ENCODE measurements around the gene TTLL12. TPM values are rescaled to one million over a fixed set of nuclear protein-coding genes. Genes with fewer than 3 reads are reported as not detected.
A peak's percentile ranks its signal among the peaks of the same experiment; 100 is the strongest.

Gene TTLL12
- total and polyA plus RNA-seq, 2 donors (not counting 1 experiment from before 2014, with no cell fraction given): 11.0 to 21.3 TPM

- no peak overlapping the region for H3K27ac Mint-ChIP-seq
- intact Hi-C loops (cut with micrococcal nuclease): no loop called here
Observed at GRCh38 chr22:43144949-43145348, 42.0 kb downstream of the TTLL12 start.

More at GRCh38 chr22:43144949-43145348, 42.0 kb downstream of the TTLL12 start:
- POLR2A ChIA-PET: no interaction called here
- CTCF ChIA-PET: interaction anchor here (1.1 kb wide), 1 partner anchor 9 kb away, joined by 3 read pairs; no protein-coding TSS in a partner anchor
- no peak for TF ChIP-seq CTCF (IDR thresholded peaks at IDR 0.05)
- no peak for TF ChIP-seq EZH2 (IDR thresholded peaks at IDR 0.05; ENCODE audit: borderline replicate concordance, insufficient read depth, low read depth, low read length, poor library complexity, severe bottlenecking)
- no peaks in the 10 kb centered on the region for H3K9me3 ChIP-seq (ENCODE audit: control extremely low read depth in 1 of 3, control insufficient read depth in 2 of 3, insufficient read depth in 1 of 3, low read length in 2 of 3)
- DNase-seq (no peak), ATAC-seq (ENCODE audit: low read depth) (no peak)
- H3K4me3 Mint-ChIP-seq: peak overlapping the region; percentile 13
- no peaks in the 10 kb centered on the region for H3K9me3 Mint-ChIP-seq (ENCODE audit: insufficient read depth)
- peaks cover 11% of the 10 kb centered on the region for H3K79me2 ChIP-seq (ENCODE audit: control insufficient read depth, insufficient read depth, low read length)
- WGBS (ENCODE audit: insufficient coverage): no CpG with 5 or more reads among the region's 3 CpGs
- no peaks in the 10 kb centered on the region for H3K27me3 ChIP-seq (replicated peaks in 1 of 4; ENCODE audit: control extremely low read depth in 1 of 4, control insufficient read depth in 3 of 4, insufficient read depth in 4 of 4, low read length in 3 of 4)
- H3K36me3 ChIP-seq (replicated peaks in 1 of 2; ENCODE audit: control extremely low read depth in 1 of 2, control insufficient read depth in 1 of 2, extremely low read depth in 1 of 2, insufficient read depth in 2 of 2, low read length in 1 of 2): no peaks in the 10 kb centered on the region
- peaks cover 37 to 54% of the 10 kb centered on the region in 2 donors for H3K4me1 ChIP-seq (ENCODE audit: control insufficient read depth in 2 of 2, insufficient read depth in 2 of 2, low read length in 2 of 2)
- peaks cover 40% of the 10 kb centered on the region for H3K4me1 Mint-ChIP-seq
- H3K4me3 ChIP-seq (ENCODE audit: control extremely low read depth in 1 of 5, extremely low read depth in 1 of 5, insufficient read depth in 1 of 5, low read depth in 2 of 5, low read length in 4 of 5): no peak overlapping the region
- no peak overlapping the region for H3K27ac ChIP-seq (ENCODE audit: low read length in 2 of 2)
- H3K27me3 Mint-ChIP-seq: no peaks in the 10 kb centered on the region
- no peaks in the 10 kb centered on the region for H4K20me1 ChIP-seq (ENCODE audit: control insufficient read depth, insufficient read depth, low read length, poor library complexity, severe bottlenecking)
- no peak overlapping the region for H2AFZ ChIP-seq (ENCODE audit: insufficient read depth, low read depth, low read length, poor library complexity, severe bottlenecking)
- H3K9ac ChIP-seq (ENCODE audit: low read length): no peak overlapping the region
- no peak overlapping the region for H3K4me2 ChIP-seq (replicated peaks; ENCODE audit: low read depth, low read length, poor library complexity, severe bottlenecking)

Data from B cell (primary cell).